Stimulated activated CD8-positive, alpha-beta memory T cell treated with anti-CD3 and anti-CD28 coated beads, Interleukin-7, amount 100 ng/mL, for 48 hours (primary cell): Measurements from ENCODE around the gene CDK3.

Experiments used
- DNase-seq, 2 donors: peaks; one replicate each; pipeline ENCODE4 v3.0.0-alpha.2; 2020; ENCODE audit warnings: low read depth in 1 of 2; ENCODE audit errors: extremely low read depth in 1 of 2

Gene CDK3

GRCh38 chr17:76013377-76013932, 12.8 kb downstream of the CDK3 start:
- DNase-seq: no peak

- peak; percentile 55 to 60 for DNase-seq
Observed at GRCh38 chr17:76014100-76014924, 13.7 kb downstream of the CDK3 start.

GRCh38 chr17:76014925-76015261, 14.2 kb downstream of the CDK3 start:
- no peak for DNase-seq

- DNase-seq: no peak
Observed at GRCh38 chr17:76017481-76018339, 17.1 kb downstream of the CDK3 start.

GRCh38 chr17:76018340-76018680, 17.7 kb downstream of the CDK3 start:
- no peak for DNase-seq

GRCh38 chr17:76018801-76019200, 18.1 kb downstream of the CDK3 start:
- DNase-seq: no peak

GRCh38 chr17:76019833-76020467, 19.3 kb downstream of the CDK3 start:
- DNase-seq: no peak

GRCh38 chr17:76022285-76022684, 21.6 kb downstream of the CDK3 start:
- DNase-seq: no peak

GRCh38 chr17:76022973-76023899, 22.6 kb downstream of the CDK3 start:
- DNase-seq: no peak

GRCh38 chr17:76023900-76024237, 23.2 kb downstream of the CDK3 start:
- DNase-seq: no peak

GRCh38 chr17:76024353-76024752, 23.7 kb downstream of the CDK3 start:
- DNase-seq: no peak

- no peak for DNase-seq
Observed at GRCh38 chr17:76025294-76025693, 24.6 kb downstream of the CDK3 start.

GRCh38 chr17:76026714-76027158, 26.1 kb downstream of the CDK3 start:
- DNase-seq: no peak

- DNase-seq: no peak
Observed at GRCh38 chr17:76027159-76027839, 26.6 kb downstream of the CDK3 start, which contains the start of gene EVPL. TSS of gene EVPL (minus strand) at chr17:76027306. CDS start at chr17:76027198, 108 bp downstream.

- no peak for DNase-seq
Observed at GRCh38 chr17:76032073-76032779, 31.6 kb downstream of the CDK3 start.

- no peak for DNase-seq
Observed at GRCh38 chr17:76032780-76033108, 32.1 kb downstream of the CDK3 start.

- DNase-seq: no peak
Observed at GRCh38 chr17:76033139-76033538, 32.5 kb downstream of the CDK3 start.

- no peak for DNase-seq
Observed at GRCh38 chr17:76034428-76035350, 34.0 kb downstream of the CDK3 start.
